Activated CD4-positive, CD25-positive, alpha-beta regulatory T cell treated with anti-CD3 and anti-CD28 coated beads, Interleukin-2, amount 50 U/mL, for 24 hours (primary cell): ENCODE measurements around the gene DYNC2I2.
A peak's percentile ranks its signal among the peaks of the same experiment; 100 is the strongest.
"Not testable (repeated sequence)": the region's sequence is repeated elsewhere in the genome, so short reads cannot be mapped to it uniquely, and the experiment has no call there.

Source experiments
- ATAC-seq, 2 donors: fragments of 150-1000 bp; cut with Tn5 transposase; one replicate each; pipeline ENCODE4 v1.10.0; 2021; ENCODE audit warnings: mild to moderate bottlenecking in 1 of 2, moderate library complexity in 1 of 2

The DYNC2I2 gene

GRCh38 chr9:128656416-128657343 is at the start of gene DYNC2I2:
Gene DYNC2I2 (minus strand): TSS chr9:128656847. CDS start chr9:128656726, 121 bp downstream.
- peak; percentile 97 to 99 for ATAC-seq

- ATAC-seq = no peak
These were observed 49.4 kb upstream of the DYNC2I2 start for GRCh38 chr9:128706045-128706444.

- no peak for ATAC-seq
These were observed 48.7 kb upstream of the DYNC2I2 start for GRCh38 chr9:128705051-128705965.

- no peak for ATAC-seq
These were observed 47.7 kb upstream of the DYNC2I2 start for GRCh38 chr9:128704356-128704670.

GRCh38 chr9:128703616-128704355 is 47.1 kb upstream of the DYNC2I2 start:
- no peak for ATAC-seq

- ATAC-seq = peak; percentile 21 to 32
These were observed 46.4 kb upstream of the DYNC2I2 start for GRCh38 chr9:128702949-128703615.

GRCh38 chr9:128702445-128702948 is 45.9 kb upstream of the DYNC2I2 start, which contains the start of gene PKN3:
Gene PKN3 (plus strand): TSS chr9:128702503. CDS start chr9:128702916, 413 bp downstream.
- peak; percentile 85 to 87 for ATAC-seq

- ATAC-seq = no peak
These were observed 44.7 kb upstream of the DYNC2I2 start for GRCh38 chr9:128701227-128701854.

GRCh38 chr9:128699096-128699795 is 42.6 kb upstream of the DYNC2I2 start:
- not testable (repeated sequence) for ATAC-seq

GRCh38 chr9:128696923-128697707 is 40.5 kb upstream of the DYNC2I2 start:
- no peak for ATAC-seq

- ATAC-seq = no peak
These were observed 37.7 kb upstream of the DYNC2I2 start for GRCh38 chr9:128694344-128694743.

- not testable (repeated sequence) for ATAC-seq
These were observed 37.1 kb upstream of the DYNC2I2 start for GRCh38 chr9:128693738-128694137.

GRCh38 chr9:128690684-128691034 is 34.0 kb upstream of the DYNC2I2 start:
- no peak for ATAC-seq

- ATAC-seq = peak; percentile 5 to 6
These were observed 33.4 kb upstream of the DYNC2I2 start for GRCh38 chr9:128689820-128690683.

GRCh38 chr9:128689293-128689774 is 32.7 kb upstream of the DYNC2I2 start:
- ATAC-seq = peak; percentile 6 to 12

GRCh38 chr9:128688501-128689292 is 32.0 kb upstream of the DYNC2I2 start, which contains the start of gene SET:
Gene SET (plus strand): TSS chr9:128689222. CDS start chr9:128689583, 361 bp downstream.
- peak; percentile 68 to 71 for ATAC-seq

GRCh38 chr9:128687453-128687852 is 30.8 kb upstream of the DYNC2I2 start:
- no peak for ATAC-seq
